Liver (tissue), 9 donors: ENCODE data around the gene SLITRK1. TPM values are rescaled to one million over a fixed set of nuclear protein-coding genes. Genes with fewer than 3 reads are reported as not detected.

Source experiments
- DNase-seq: peaks from one replicate; pipeline ENCODE4 v3.0.0-alpha.2; 2017; ENCODE audit warnings: low spot score
- H3K27ac ChIP-seq, 2 donors: one replicate each; pipeline ENCODE4 v1.7.0; 2013; ENCODE audit warnings: inconsistent platforms in 2 of 2, low read length in 2 of 2, control low read depth in 1 of 2, low read depth in 1 of 2, mild to moderate bottlenecking in 1 of 2
- H3K27me3 ChIP-seq, 4 donors: one replicate each; pipeline versions ENCODE4 v1.6.1 to v1.7.0; 2013; ENCODE audit warnings: low read length in 3 of 4, inconsistent platforms in 1 of 4, mild to moderate bottlenecking in 1 of 4, moderate library complexity in 1 of 4; ENCODE audit not compliant: control insufficient read depth in 4 of 4, insufficient read depth in 4 of 4
- H3K36me3 ChIP-seq, 4 donors: one replicate each; pipeline versions ENCODE4 v1.6.1 to v1.7.0; 2013; ENCODE audit warnings: low read length in 3 of 4, mild to moderate bottlenecking in 3 of 4, low read depth in 1 of 4, moderate library complexity in 1 of 4; ENCODE audit not compliant: control insufficient read depth in 4 of 4, insufficient read depth in 3 of 4
- H3K4me1 ChIP-seq, 4 donors: one replicate each; pipeline versions ENCODE4 v1.6.1 to v1.7.0; 2013; ENCODE audit warnings: low read length in 3 of 4, mild to moderate bottlenecking in 3 of 4, moderate library complexity in 1 of 4; ENCODE audit not compliant: control insufficient read depth in 4 of 4, insufficient read depth in 4 of 4
- H3K4me3 ChIP-seq, 3 donors: one replicate each; pipeline versions ENCODE4 v1.6.1 to v1.7.0; 2013; ENCODE audit warnings: low read length in 3 of 3, control low read depth in 1 of 3, low read depth in 1 of 3, mild to moderate bottlenecking in 1 of 3
- H3K9ac ChIP-seq, 2 donors: one replicate each; pipeline ENCODE4 v1.7.0; 2013; ENCODE audit warnings: low read length in 2 of 2, mild to moderate bottlenecking in 2 of 2, moderate library complexity in 2 of 2, control low read depth in 1 of 2, low read depth in 1 of 2
- H3K9me3 ChIP-seq, 4 donors: one replicate each; pipeline versions ENCODE4 v1.6.1 to v1.7.0; 2013; ENCODE audit warnings: low read length in 3 of 4; ENCODE audit not compliant: control insufficient read depth in 4 of 4
- ATF3 ChIP-seq: IDR thresholded peaks from 2 replicates; pipeline ENCODE4 v1.6.1; 2016; ENCODE audit warnings: antibody characterized with exemption
- CTCF ChIP-seq: fragments of 150-350 bp; IDR thresholded peaks from 2 replicates; pipeline ENCODE4 v1.5.1; 2017; ENCODE audit warnings: improper control_type of control experiment, low read depth, low read length; ENCODE audit not compliant: missing input control
- EGR1 ChIP-seq, 2 donors: IDR thresholded peaks; 2 replicates each; pipeline ENCODE4 v1.6.1; 2016 to 2018; ENCODE audit warnings: antibody characterized with exemption in 2 of 2, low read depth in 2 of 2
- FOXA1 ChIP-seq: IDR thresholded peaks from 2 replicates; pipeline ENCODE4 v1.6.1; 2016; ENCODE audit warnings: antibody characterized with exemption
- GABPA ChIP-seq, 2 donors: IDR thresholded peaks in 1 of 2; conservative IDR thresholded peaks in 1 of 2; 2 replicates each; pipeline ENCODE4 v1.6.1; 2016; ENCODE audit warnings: antibody characterized with exemption in 2 of 2, mild to moderate bottlenecking in 1 of 2, moderate library complexity in 1 of 2
- MAX ChIP-seq: IDR thresholded peaks from 2 replicates; pipeline ENCODE4 v1.6.1; 2016; ENCODE audit warnings: antibody characterized with exemption
- REST ChIP-seq: IDR thresholded peaks from 2 replicates; pipeline ENCODE4 v1.6.1; 2016; ENCODE audit warnings: antibody characterized with exemption, mild to moderate bottlenecking
- SP1 ChIP-seq: IDR thresholded peaks from 2 replicates; pipeline ENCODE4 v1.6.1; 2018; ENCODE audit warnings: antibody characterized with exemption, mild to moderate bottlenecking
- TAF1 ChIP-seq: conservative IDR thresholded peaks from 2 replicates; pipeline ENCODE4 v1.6.1; 2016; ENCODE audit warnings: antibody characterized with exemption, mild to moderate bottlenecking
- YY1 ChIP-seq: IDR thresholded peaks from 2 replicates; pipeline ENCODE4 v1.6.1; 2016; ENCODE audit warnings: antibody characterized with exemption, mild to moderate bottlenecking
- ZBTB33 ChIP-seq: IDR thresholded peaks from 2 replicates; pipeline ENCODE4 v1.6.1; 2016; ENCODE audit warnings: antibody characterized with exemption
- WGBS: extraction: QIAGEN DNeasy Blood & Tissue Kit; methylation state at CpG from one replicate; pipeline ENCODE4 v1.1.7; 2013; 5-methylcytosine and 5-hydroxymethylcytosine counted together
- polyA plus RNA-seq, 2 donors: library from polyadenylated mRNA; stranded (reverse) in 1 of 2; unstranded in 1 of 2; fragments of 200-250 nt in 1 of 2; fragments of >200 nt in 1 of 2; fragmentation: Nextera tagmentation in 1 of 2; extraction: Ambion mirVana in 1 of 2; gene quantifications; one replicate each; pipeline versions ENCODE4 v1.2.1 to v1.2.3, GENCODE V29; 2013 to 2015
- total RNA-seq, 2 donors: library from RNA; depleted of rRNA; stranded (reverse); fragments of >200 nt; gene quantifications; one replicate each; pipeline ENCODE4 v1.2.3, GENCODE V29; 2014
- donor health status: healthy.
- donor health status: healthy.
- donor health status: healthy.
- donor health status: healthy.
- donor health status: healthy.

SLITRK1 gene
- total and polyA plus RNA-seq, 4 donors = not detected

GRCh38 chr13:83865161-83866137 is 16.8 kb downstream of the SLITRK1 start:
- DNase-seq = no peak
- H3K9me3 ChIP-seq = peaks cover 0 to 2% (median 0%) of the 10 kb centered on the region in 4 donors
- TF ChIP-seq ATF3 (no peak), EGR1 (IDR thresholded peaks at IDR 0.05; ENCODE audit: low read depth in 2 of 2) (no peak), GABPA (IDR thresholded peaks at IDR 0.05 in 1 of 2, conservative IDR thresholded peaks at IDR 0.05 in 1 of 2) (no peak), TAF1 (no peak)
- no peak overlapping the region for H3K4me3 ChIP-seq
- no peaks in the 10 kb centered on the region for H3K36me3 ChIP-seq
- no peaks in the 10 kb centered on the region for H3K27me3 ChIP-seq
- 64% methylated on average over 5 of the region's 5 CpGs for WGBS
- H3K4me1 ChIP-seq = no peaks in the 10 kb centered on the region
- no peak overlapping the region for H3K27ac ChIP-seq
- no peak overlapping the region for H3K9ac ChIP-seq

- no peak for DNase-seq
- WGBS = 63% methylated on average over 3 of the region's 3 CpGs
- TF ChIP-seq YY1 (no peak), SP1 (no peak), ZBTB33 (no peak), MAX (no peak), CTCF (no peak), FOXA1 (no peak), REST (no peak)
- Histone ChIP-seq H3K27ac (no peak overlapping the region), H3K27me3 (no peaks in the 10 kb centered on the region), H3K9me3 (no peaks in the 10 kb centered on the region), H3K9ac (no peak overlapping the region), H3K4me3 (no peak overlapping the region), H3K4me1 (no peaks in the 10 kb centered on the region), H3K36me3 (no peaks in the 10 kb centered on the region)
These were observed 28.5 kb downstream of the SLITRK1 start for GRCh38 chr13:83853771-83854170.
